Fibroblast of lung (primary cell): ENCODE measurements around the gene TMEM72.

Experiments
- CTCF ChIP-seq, 2 donors: IDR thresholded peaks in 1 of 2; conservative IDR thresholded peaks in 1 of 2; 1 replicate in 1 of 2; 2 replicates in 1 of 2; pipeline ENCODE4 v1.5.1; 2011 to 2012; ENCODE audit warnings: low read length in 2 of 2, control low read depth in 1 of 2, inconsistent platforms in 1 of 2, low read depth in 1 of 2, mild to moderate bottlenecking in 1 of 2
- EZH2 ChIP-seq: IDR thresholded peaks from 2 replicates; pipeline ENCODE4 v1.5.1; 2012; ENCODE audit warnings: low read length, control low read depth, mild to moderate bottlenecking; ENCODE audit errors: missing control alignments

GRCh38 chr10:44862924-44863323 lies 48.2 kb upstream of the TMEM72 start:
- TF ChIP-seq CTCF (conservative IDR thresholded peaks at IDR 0.05 in 1 of 2, IDR thresholded peaks at IDR 0.05 in 1 of 2; ENCODE audit: low read depth in 1 of 2, low read length in 2 of 2) = no peak
- no peak for TF ChIP-seq EZH2
